Panc1 (cell line): ENCODE measurements around the gene CLEC16A.

Source experiments
- POLR2AphosphoS5 ChIP-seq: IDR thresholded peaks from 2 replicates; pipeline ENCODE4 v1.6.1; 2012; ENCODE audit warnings: mild to moderate bottlenecking, low read depth, low read length, moderate library complexity
- TF ChIP-seq, protein P1 (sequence below): fragments of 450-650 bp; IDR thresholded peaks from 2 replicates; pipeline ENCODE4 v1.5.1; 2017; ENCODE audit warnings: mild to moderate bottlenecking

DNA sequence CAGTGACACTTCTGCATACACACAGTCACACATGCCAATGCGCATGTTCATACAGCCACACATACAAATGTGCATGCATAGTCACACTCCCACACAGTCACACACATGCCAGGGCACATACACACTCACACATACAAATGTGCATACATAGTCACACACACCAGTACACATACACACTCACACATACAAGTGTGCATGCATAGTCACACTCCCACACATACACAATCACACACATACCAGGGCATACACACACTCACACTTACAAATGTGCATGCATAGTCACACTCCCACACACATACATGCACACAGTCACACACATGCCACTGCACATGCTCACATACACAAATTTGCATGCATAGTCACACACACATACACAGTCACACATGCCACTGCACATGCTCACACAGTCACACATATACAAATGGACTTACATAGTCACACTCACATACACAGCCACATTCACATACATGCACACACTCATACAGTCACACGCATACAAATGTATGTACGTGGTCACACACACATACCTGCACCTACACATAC, 227.5 kb downstream of the CLEC16A start:
- TF ChIP-seq, protein P1, sequence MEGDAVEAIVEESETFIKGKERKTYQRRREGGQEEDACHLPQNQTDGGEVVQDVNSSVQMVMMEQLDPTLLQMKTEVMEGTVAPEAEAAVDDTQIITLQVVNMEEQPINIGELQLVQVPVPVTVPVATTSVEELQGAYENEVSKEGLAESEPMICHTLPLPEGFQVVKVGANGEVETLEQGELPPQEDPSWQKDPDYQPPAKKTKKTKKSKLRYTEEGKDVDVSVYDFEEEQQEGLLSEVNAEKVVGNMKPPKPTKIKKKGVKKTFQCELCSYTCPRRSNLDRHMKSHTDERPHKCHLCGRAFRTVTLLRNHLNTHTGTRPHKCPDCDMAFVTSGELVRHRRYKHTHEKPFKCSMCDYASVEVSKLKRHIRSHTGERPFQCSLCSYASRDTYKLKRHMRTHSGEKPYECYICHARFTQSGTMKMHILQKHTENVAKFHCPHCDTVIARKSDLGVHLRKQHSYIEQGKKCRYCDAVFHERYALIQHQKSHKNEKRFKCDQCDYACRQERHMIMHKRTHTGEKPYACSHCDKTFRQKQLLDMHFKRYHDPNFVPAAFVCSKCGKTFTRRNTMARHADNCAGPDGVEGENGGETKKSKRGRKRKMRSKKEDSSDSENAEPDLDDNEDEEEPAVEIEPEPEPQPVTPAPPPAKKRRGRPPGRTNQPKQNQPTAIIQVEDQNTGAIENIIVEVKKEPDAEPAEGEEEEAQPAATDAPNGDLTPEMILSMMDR: no peak
- no peak for TF ChIP-seq POLR2AphosphoS5
